Calu3 (cell line): Measurements from ENCODE around the gene TNRC18. TPM values are rescaled to one million over a fixed set of nuclear protein-coding genes. Genes with fewer than 3 reads are reported as not detected.

Experiments
- BruUV-seq: library from RNA; stranded (reverse); fragments of 400-500 nt; replicated peaks from 2 replicates; lab custom pipeline; 2021; lab: Mats Ljungman, UMichigan
- CTCF ChIA-PET: fragments of 300-600 bp; sonication (Branson Sonifier 250); formaldehyde crosslinking; loops from one replicate; lab custom pipeline; 2022; ENCODE audit warnings: antibody characterized with exemption; lab: Charles Lee
- DNase-seq: peaks from one replicate; pipeline ENCODE4 v3.0.0; 2022
- H3K27ac Mint-ChIP-seq: one replicate; pipeline ENCODE4 v1.8.0; 2022; ENCODE audit warnings: mixed read lengths; ENCODE audit not compliant: unreplicated experiment
- H3K27me3 Mint-ChIP-seq: one replicate; pipeline ENCODE4 v1.8.0; 2022; ENCODE audit warnings: mixed read lengths; ENCODE audit not compliant: unreplicated experiment
- H3K36me3 Mint-ChIP-seq: one replicate; pipeline ENCODE4 v1.8.0; 2022; ENCODE audit warnings: mild to moderate bottlenecking, moderate library complexity, mixed read lengths; ENCODE audit not compliant: insufficient read depth, unreplicated experiment
- H3K4me1 Mint-ChIP-seq: one replicate; pipeline ENCODE4 v1.8.0; 2022; ENCODE audit warnings: mild to moderate bottlenecking, low read depth, mixed read lengths; ENCODE audit not compliant: unreplicated experiment
- H3K4me3 Mint-ChIP-seq: one replicate; pipeline ENCODE4 v1.8.0; 2022; ENCODE audit warnings: mild to moderate bottlenecking, low read depth, moderate library complexity, mixed read lengths; ENCODE audit not compliant: unreplicated experiment
- H3K9me3 Mint-ChIP-seq: one replicate; pipeline ENCODE4 v1.8.0; 2022; ENCODE audit warnings: low read depth, mixed read lengths; ENCODE audit not compliant: unreplicated experiment
- CTCF ChIP-seq: fragments of 200-600 bp; IDR thresholded peaks from one replicate; pipeline ENCODE4 v1.8.0; 2022; ENCODE audit warnings: antibody characterized with exemption; ENCODE audit not compliant: unreplicated experiment
- intact Hi-C: fragments of 100-400 bp; cut with micrococcal nuclease; formaldehyde crosslinking; loops from one replicate; pipeline ENCODE4 v1.10.0; 2022; ENCODE audit not compliant: unreplicated experiment
- total RNA-seq: library from RNA; stranded (reverse); gene quantifications from 2 replicates; pipeline ENCODE4 v1.2.3, GENCODE V29; 2022

TNRC18 gene
- total RNA-seq, 1 experiment from 2014 or later: 213 TPM

DNA sequence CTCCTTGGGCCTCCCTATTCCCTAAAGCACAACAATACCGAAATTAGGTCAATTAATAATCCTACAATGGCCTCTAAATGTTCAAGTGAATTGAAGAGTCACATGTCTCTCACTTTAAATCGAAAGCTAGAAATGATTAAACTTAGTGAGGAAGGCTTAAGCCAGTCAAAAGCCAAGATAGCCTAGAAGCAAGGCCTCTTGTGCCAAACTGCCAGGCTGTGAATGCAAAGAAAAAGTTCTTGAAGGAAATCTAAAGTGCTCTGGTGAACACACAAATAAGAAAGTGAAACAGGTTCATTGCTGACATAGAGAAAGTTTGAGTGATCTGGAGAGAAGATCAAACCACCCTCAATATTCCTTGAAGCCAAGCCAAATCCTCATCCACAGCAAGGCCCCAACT lies 83.7 kb downstream of the TNRC18 start:
- H3K4me1 Mint-ChIP-seq: peaks cover 22% of the 10 kb centered on the region
- intact Hi-C loops: no loop called here
- CTCF ChIA-PET: interaction anchor here (0.7 kb wide), 1 partner anchor 15 kb away, joined by 4 read pairs; no protein-coding TSS in a partner anchor
- no peaks in the 10 kb centered on the region for H3K9me3 Mint-ChIP-seq
- DNase-seq: no peak
- TF ChIP-seq CTCF: no peak
- peak overlapping the region; percentile 22 for H3K27ac Mint-ChIP-seq
- H3K4me3 Mint-ChIP-seq: no peak overlapping the region
- peaks cover 90% of the 10 kb centered on the region for H3K36me3 Mint-ChIP-seq
- no TSS peak for BruUV-seq
- H3K27me3 Mint-ChIP-seq: no peaks in the 10 kb centered on the region

DNA sequence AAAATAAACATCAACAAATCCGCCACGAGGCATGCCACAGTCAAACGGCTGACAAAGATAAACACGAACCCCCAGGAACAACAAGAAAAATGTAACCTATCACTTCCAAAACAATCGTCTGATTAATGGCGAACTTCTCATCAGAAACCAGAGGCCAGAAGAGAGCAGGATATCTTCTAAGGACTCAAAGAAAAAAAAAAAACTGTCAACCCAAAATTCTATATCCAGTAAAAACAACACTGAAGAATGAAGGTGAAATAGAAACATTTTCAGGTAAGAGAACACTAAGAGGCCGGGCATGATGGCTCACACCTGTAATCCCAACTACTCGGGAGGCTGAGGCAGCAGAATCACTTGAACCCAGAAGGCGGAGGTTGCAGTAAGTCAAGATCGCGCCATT lies 86.6 kb downstream of the TNRC18 start:
- Mint-ChIP-seq H3K4me1 (peaks cover 22% of the 10 kb centered on the region), H3K27me3 (no peaks in the 10 kb centered on the region), H3K9me3 (no peaks in the 10 kb centered on the region), H3K36me3 (peaks cover 93% of the 10 kb centered on the region), H3K4me3 (no peak overlapping the region), H3K27ac (no peak overlapping the region)
- BruUV-seq: no TSS peak
- intact Hi-C loops: no loop called here
- no peak for DNase-seq
- no peak for TF ChIP-seq CTCF
- CTCF ChIA-PET: no interaction called here

- Mint-ChIP-seq H3K27ac (no peak overlapping the region), H3K36me3 (peaks cover 90% of the 10 kb centered on the region), H3K4me3 (no peak overlapping the region), H3K4me1 (peaks cover 14% of the 10 kb centered on the region), H3K27me3 (no peaks in the 10 kb centered on the region), H3K9me3 (no peaks in the 10 kb centered on the region)
- DNase-seq: no peak
- CTCF ChIA-PET: interaction anchor here (0.7 kb wide), 1 partner anchor 95 kb away, joined by 5 read pairs; no protein-coding TSS in a partner anchor
- intact Hi-C loops: no loop called here
- no TSS peak for BruUV-seq
- no peak for TF ChIP-seq CTCF
Observed at GRCh38 chr7:5334671-5335070, 89.0 kb downstream of the TNRC18 start.

GRCh38 chr7:5333121-5334045 lies 90.3 kb downstream of the TNRC18 start:
- Mint-ChIP-seq H3K9me3 (no peaks in the 10 kb centered on the region), H3K4me1 (peaks cover 14% of the 10 kb centered on the region), H3K4me3 (no peak overlapping the region), H3K27me3 (no peaks in the 10 kb centered on the region), H3K36me3 (peaks cover 90% of the 10 kb centered on the region), H3K27ac (peak overlapping the region; percentile 43)
- intact Hi-C loops: no loop called here
- CTCF ChIA-PET: no interaction called here
- no TSS peak for BruUV-seq
- TF ChIP-seq CTCF: no peak
- no peak for DNase-seq
